ENCODE data around the gene GALNT6.

Gene GALNT6

GRCh38 chr12:51417826-51418225 lies 26.6 kb upstream of the GALNT6 start:
- no peak for TF ChIP-seq CTCF (IDR thresholded peaks at IDR 0.05; ENCODE audit: control insufficient read depth, insufficient read depth, low read depth, low read length, missing control alignments)

GRCh38 chr12:51415931-51416330 lies 24.7 kb upstream of the GALNT6 start:
- TF ChIP-seq CTCF (IDR thresholded peaks at IDR 0.05; ENCODE audit: control insufficient read depth, insufficient read depth, low read depth, low read length, missing control alignments), result no peak
- DNase-seq (ENCODE audit: low read depth), result no peak
- H3K4me3 ChIP-seq (ENCODE audit: control insufficient read depth, low read depth, low read length), result no peak overlapping the region

More at GRCh38 chr12:51417826-51418225, 26.6 kb upstream of the GALNT6 start:
- no peak for DNase-seq (ENCODE audit: low read depth)
- no peak overlapping the region for H3K4me3 ChIP-seq (ENCODE audit: control insufficient read depth, low read depth, low read length)

GRCh38 chr12:51413791-51414190 lies 22.6 kb upstream of the GALNT6 start:
- no peak for TF ChIP-seq CTCF (IDR thresholded peaks at IDR 0.05; ENCODE audit: control insufficient read depth, insufficient read depth, low read depth, low read length, missing control alignments)
- DNase-seq (ENCODE audit: low read depth), result no peak
- no peak overlapping the region for H3K4me3 ChIP-seq (ENCODE audit: control insufficient read depth, low read depth, low read length)

- H3K4me3 ChIP-seq (ENCODE audit: control insufficient read depth, low read depth, low read length), result no peak overlapping the region
- DNase-seq (ENCODE audit: low read depth), result no peak
- TF ChIP-seq CTCF (IDR thresholded peaks at IDR 0.05; ENCODE audit: control insufficient read depth, insufficient read depth, low read depth, low read length, missing control alignments), result no peak
These were observed 21.9 kb upstream of the GALNT6 start for GRCh38 chr12:51413149-51413548.

- H3K4me3 ChIP-seq (ENCODE audit: control insufficient read depth, low read depth, low read length), result no peak overlapping the region
- no peak for DNase-seq (ENCODE audit: low read depth)
These were observed 18.6 kb upstream of the GALNT6 start for GRCh38 chr12:51409846-51410245.

GRCh38 chr12:51407604-51408003 lies 16.4 kb upstream of the GALNT6 start:
- no peak for TF ChIP-seq CTCF (IDR thresholded peaks at IDR 0.05; ENCODE audit: control insufficient read depth, insufficient read depth, low read depth, low read length, missing control alignments)
- H3K4me3 ChIP-seq (ENCODE audit: control insufficient read depth, low read depth, low read length), result no peak overlapping the region
- no peak for DNase-seq (ENCODE audit: low read depth)

More at GRCh38 chr12:51409846-51410245, 18.6 kb upstream of the GALNT6 start:
- no peak for TF ChIP-seq CTCF (IDR thresholded peaks at IDR 0.05; ENCODE audit: control insufficient read depth, insufficient read depth, low read depth, low read length, missing control alignments)

- no peak overlapping the region for H3K4me3 ChIP-seq (ENCODE audit: control insufficient read depth, low read depth, low read length)
- no peak for DNase-seq (ENCODE audit: low read depth)
- TF ChIP-seq CTCF (IDR thresholded peaks at IDR 0.05; ENCODE audit: control insufficient read depth, insufficient read depth, low read depth, low read length, missing control alignments), result no peak
These were observed 15.7 kb upstream of the GALNT6 start for GRCh38 chr12:51406859-51407258.

All from AG09309 (cell line).